IMR-90 (cell line): ENCODE results near the gene TEFM.

ENCODE experiments used
- CTCF ChIP-seq: conservative IDR thresholded peaks from 2 replicates; pipeline ENCODE4 v1.5.1; 2012; ENCODE audit warnings: mild to moderate bottlenecking, low read depth, low read length, improper control_type of control experiment
- FOS ChIP-seq: fragments of 150-350 bp; IDR thresholded peaks from 2 replicates; pipeline ENCODE4 v1.6.1; 2016; ENCODE audit warnings: low read depth, low read length
- MXI1 ChIP-seq: IDR thresholded peaks from 2 replicates; pipeline ENCODE4 v1.6.1; 2012; ENCODE audit warnings: low read depth, mild to moderate bottlenecking, low read length, moderate library complexity, borderline replicate concordance
- POLR2A ChIP-seq: IDR thresholded peaks from 2 replicates; pipeline ENCODE4 v1.6.1; 2012; ENCODE audit warnings: mild to moderate bottlenecking, low read depth, low read length
- RAD21 ChIP-seq: IDR thresholded peaks from 2 replicates; pipeline ENCODE4 v1.6.1; 2012; ENCODE audit warnings: low read length, improper control_type of control experiment
- RCOR1 ChIP-seq: IDR thresholded peaks from 2 replicates; pipeline ENCODE4 v1.6.1; 2012; ENCODE audit warnings: mild to moderate bottlenecking, low read length, improper control_type of control experiment; ENCODE audit not compliant: insufficient replicate concordance
- SMC3 ChIP-seq: fragments of 150-350 bp; IDR thresholded peaks from 2 replicates; pipeline ENCODE4 v1.6.1; 2016; ENCODE audit warnings: low read depth, mild to moderate bottlenecking, antibody characterized with exemption, low read length, moderate library complexity
- TF ChIP-seq, protein P1 (sequence below): fragments of 150-350 bp; IDR thresholded peaks from 2 replicates; pipeline ENCODE4 v1.6.1; 2017; ENCODE audit warnings: mild to moderate bottlenecking, antibody characterized with exemption, low read length, low read depth

- TF ChIP-seq CTCF (no peak), RAD21 (no peak), RCOR1 (no peak), FOS (no peak), SMC3 (no peak), POLR2A (no peak), MXI1 (no peak)
- TF ChIP-seq, protein P1, sequence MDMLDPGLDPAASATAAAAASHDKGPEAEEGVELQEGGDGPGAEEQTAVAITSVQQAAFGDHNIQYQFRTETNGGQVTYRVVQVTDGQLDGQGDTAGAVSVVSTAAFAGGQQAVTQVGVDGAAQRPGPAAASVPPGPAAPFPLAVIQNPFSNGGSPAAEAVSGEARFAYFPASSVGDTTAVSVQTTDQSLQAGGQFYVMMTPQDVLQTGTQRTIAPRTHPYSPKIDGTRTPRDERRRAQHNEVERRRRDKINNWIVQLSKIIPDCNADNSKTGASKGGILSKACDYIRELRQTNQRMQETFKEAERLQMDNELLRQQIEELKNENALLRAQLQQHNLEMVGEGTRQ: no peak
These were observed 51.9 kb downstream of the TEFM start for GRCh38 chr17:30854146-30854545.
